ELR (cell line): ENCODE results near the gene DOCK1.

ENCODE experiments used
- DNase-seq: peaks from one replicate; pipeline ENCODE4 v3.0.0-alpha.2; 2015; ENCODE audit warnings: low read depth

Gene DOCK1

GRCh38 chr10:127313996-127314700 is 408.9 kb downstream of the DOCK1 start:
- no peak for DNase-seq

- DNase-seq, result no peak
Measured at GRCh38 chr10:127314797-127315196, 409.6 kb downstream of the DOCK1 start.

- DNase-seq, result no peak
Measured at GRCh38 chr10:127315888-127316287, 410.7 kb downstream of the DOCK1 start.

- DNase-seq, result no peak
Measured at GRCh38 chr10:127318396-127318795, 413.2 kb downstream of the DOCK1 start.

GRCh38 chr10:127319271-127319670 is 414.0 kb downstream of the DOCK1 start:
- DNase-seq, result no peak

- DNase-seq, result no peak
Measured at GRCh38 chr10:127319691-127320090, 414.5 kb downstream of the DOCK1 start.

- no peak for DNase-seq
Measured at GRCh38 chr10:127320176-127320575, 414.9 kb downstream of the DOCK1 start.

GRCh38 chr10:127322286-127322685 is 417.1 kb downstream of the DOCK1 start:
- no peak for DNase-seq

GRCh38 chr10:127325506-127325905 is 420.3 kb downstream of the DOCK1 start:
- DNase-seq, result no peak

- no peak for DNase-seq
Measured at GRCh38 chr10:127326883-127327282, 421.7 kb downstream of the DOCK1 start.

GRCh38 chr10:127331696-127332095 is 426.5 kb downstream of the DOCK1 start:
- no peak for DNase-seq

- DNase-seq, result no peak
Measured at GRCh38 chr10:127332631-127333030, 427.4 kb downstream of the DOCK1 start.

- no peak for DNase-seq
Measured at GRCh38 chr10:127337801-127338200, 432.6 kb downstream of the DOCK1 start.

GRCh38 chr10:127338399-127339110 is 433.3 kb downstream of the DOCK1 start:
- DNase-seq, result no peak

- no peak for DNase-seq
Measured at GRCh38 chr10:127343821-127344220, 438.6 kb downstream of the DOCK1 start.

- DNase-seq, result no peak
Measured at GRCh38 chr10:127344346-127344745, 439.1 kb downstream of the DOCK1 start.

- DNase-seq, result no peak
Measured at GRCh38 chr10:127345231-127345965, 440.2 kb downstream of the DOCK1 start.

- DNase-seq, result no peak
Measured at GRCh38 chr10:127346604-127347003, 441.4 kb downstream of the DOCK1 start.

- no peak for DNase-seq
Measured at GRCh38 chr10:127347202-127347959, 442.2 kb downstream of the DOCK1 start.

- no peak for DNase-seq
Measured at GRCh38 chr10:127349737-127350136, 444.5 kb downstream of the DOCK1 start.

GRCh38 chr10:127351542-127351941 is 446.3 kb downstream of the DOCK1 start:
- no peak for DNase-seq

GRCh38 chr10:127353544-127353943 is 448.3 kb downstream of the DOCK1 start:
- no peak for DNase-seq
